Stimulated activated CD4-positive, alpha-beta T cell treated with anti-CD3 and anti-CD28 coated beads, Interleukin-4, amount 100 ng/mL, for 4 hours (primary cell): ENCODE measurements around the gene ALPI.
A peak's percentile ranks its signal among the peaks of the same experiment; 100 is the strongest.

Source experiments
- DNase-seq, 2 experiments: peaks; one replicate each; pipeline ENCODE4 v3.0.0-alpha.2; 2020

ALPI gene

GRCh38 chr2:232486558-232487384 is 30.8 kb downstream of the ALPI start:
- no peak for DNase-seq

GRCh38 chr2:232487385-232488096 is 31.6 kb downstream of the ALPI start, which contains the start of gene ECEL1:
Gene ECEL1 (minus strand): TSS chr2:232487834. CDS start chr2:232486653, 1,181 bp downstream.
- no peak for DNase-seq

- DNase-seq = no peak
These were observed 32.3 kb downstream of the ALPI start for GRCh38 chr2:232488097-232488711.

- DNase-seq = no peak
These were observed 32.9 kb downstream of the ALPI start for GRCh38 chr2:232488721-232489300.

GRCh38 chr2:232489516-232490220 is 33.7 kb downstream of the ALPI start:
- DNase-seq = no peak

GRCh38 chr2:232490221-232491138 is 34.5 kb downstream of the ALPI start:
- DNase-seq = no peak

GRCh38 chr2:232491139-232491780 is 35.3 kb downstream of the ALPI start:
- DNase-seq = no peak

- no peak for DNase-seq
These were observed 36.4 kb downstream of the ALPI start for GRCh38 chr2:232492236-232492848.

GRCh38 chr2:232492963-232493700 is 37.2 kb downstream of the ALPI start:
- DNase-seq = no peak

- no peak for DNase-seq
These were observed 37.9 kb downstream of the ALPI start for GRCh38 chr2:232493701-232494474.

- DNase-seq = no peak
These were observed 38.6 kb downstream of the ALPI start for GRCh38 chr2:232494542-232494941.

GRCh38 chr2:232495292-232495691 is 39.3 kb downstream of the ALPI start:
- DNase-seq = no peak

GRCh38 chr2:232496501-232497270 is 40.7 kb downstream of the ALPI start:
- no peak for DNase-seq

- no peak for DNase-seq
These were observed 41.4 kb downstream of the ALPI start for GRCh38 chr2:232497348-232497747.

GRCh38 chr2:232498452-232498851 is 42.5 kb downstream of the ALPI start:
- DNase-seq = no peak

- DNase-seq = no peak
These were observed 45.4 kb downstream of the ALPI start for GRCh38 chr2:232501331-232501771.

- DNase-seq = no peak
These were observed 45.9 kb downstream of the ALPI start for GRCh38 chr2:232501794-232502390.

GRCh38 chr2:232502511-232502910 is 46.6 kb downstream of the ALPI start:
- DNase-seq = peak in 1 of 2 experiments; percentile 39
